Neural progenitor cell (in vitro differentiated cells): Measurements from ENCODE around the gene PPIL1.

Experiments used
- CTCF ChIP-seq: fragments of 200-600 bp; sonication (generic); IDR thresholded peaks from 2 replicates; pipeline ENCODE4 v1.5.1; 2017; ENCODE audit warnings: antibody characterized with exemption, mild to moderate bottlenecking
- EZH2phosphoT487 ChIP-seq: fragments of 200-600 bp; sonication (generic); IDR thresholded peaks from 2 replicates; pipeline ENCODE4 v1.6.1; 2017; ENCODE audit warnings: antibody characterized with exemption

GRCh38 chr6:36841756-36842155 is 32.8 kb downstream of the PPIL1 start:
- TF ChIP-seq CTCF (no peak), EZH2phosphoT487 (no peak)
